AG04449 (cell line): ENCODE results near the gene PTPN3.

Experiments used
- CTCF ChIA-PET: fragments of 350-600 bp; formaldehyde crosslinking; extraction: SDS; loops from one replicate; lab custom pipeline; 2021; ENCODE audit warnings: antibody characterized with exemption; lab: Yijun Ruan, JAX
- POLR2A ChIA-PET: fragments of 400-600, 350-600 bp; formaldehyde crosslinking; extraction: SDS; loops from one replicate; lab custom pipeline; 2020; ENCODE audit warnings: antibody characterized with exemption, inconsistent platforms; lab: Yijun Ruan, JAX
- DNase-seq: peaks from one replicate; pipeline ENCODE4 v3.0.0-alpha.2; 2010; ENCODE audit warnings: low read depth, low spot score
- H3K4me3 ChIP-seq: 2 replicates; pipeline ENCODE4 v1.5.1; 2011; ENCODE audit warnings: low read depth, mild to moderate bottlenecking, control low read depth, low read length
- TF ChIP-seq, protein P1 (sequence below): IDR thresholded peaks from one replicate; pipeline ENCODE4 v1.5.1; 2011; ENCODE audit warnings: mild to moderate bottlenecking, moderate library complexity, low read length, control low read depth, inconsistent platforms; ENCODE audit not compliant: insufficient read depth; ENCODE audit errors: missing control alignments

The PTPN3 gene

DNA sequence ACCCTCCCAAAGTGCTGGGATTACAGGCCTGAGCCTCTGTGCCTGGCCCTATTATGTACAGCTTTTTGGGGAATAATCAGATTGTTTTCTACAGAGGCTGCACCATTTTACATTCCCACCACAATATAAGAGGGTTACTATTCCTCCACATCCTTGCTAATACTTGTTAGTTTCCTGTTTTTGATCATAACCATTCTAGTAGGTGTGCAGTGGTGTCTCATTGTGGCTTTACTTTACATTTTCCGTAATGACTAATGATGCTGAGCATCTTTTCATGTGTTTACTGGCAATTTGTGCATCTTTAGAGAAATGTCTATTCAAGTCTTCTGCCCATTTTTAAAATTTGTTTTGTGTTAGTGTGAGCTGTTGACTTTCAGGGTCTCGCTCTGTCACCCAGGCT lies 18.3 kb downstream of the PTPN3 start:
- ChIA-PET CTCF (interaction anchor here (6.4 kb wide), 1 partner anchor 11 kb away, joined by 43 read pairs; no protein-coding TSS in a partner anchor), POLR2A (no interaction called here)
- no peak overlapping the region for H3K4me3 ChIP-seq
- TF ChIP-seq, protein P1, sequence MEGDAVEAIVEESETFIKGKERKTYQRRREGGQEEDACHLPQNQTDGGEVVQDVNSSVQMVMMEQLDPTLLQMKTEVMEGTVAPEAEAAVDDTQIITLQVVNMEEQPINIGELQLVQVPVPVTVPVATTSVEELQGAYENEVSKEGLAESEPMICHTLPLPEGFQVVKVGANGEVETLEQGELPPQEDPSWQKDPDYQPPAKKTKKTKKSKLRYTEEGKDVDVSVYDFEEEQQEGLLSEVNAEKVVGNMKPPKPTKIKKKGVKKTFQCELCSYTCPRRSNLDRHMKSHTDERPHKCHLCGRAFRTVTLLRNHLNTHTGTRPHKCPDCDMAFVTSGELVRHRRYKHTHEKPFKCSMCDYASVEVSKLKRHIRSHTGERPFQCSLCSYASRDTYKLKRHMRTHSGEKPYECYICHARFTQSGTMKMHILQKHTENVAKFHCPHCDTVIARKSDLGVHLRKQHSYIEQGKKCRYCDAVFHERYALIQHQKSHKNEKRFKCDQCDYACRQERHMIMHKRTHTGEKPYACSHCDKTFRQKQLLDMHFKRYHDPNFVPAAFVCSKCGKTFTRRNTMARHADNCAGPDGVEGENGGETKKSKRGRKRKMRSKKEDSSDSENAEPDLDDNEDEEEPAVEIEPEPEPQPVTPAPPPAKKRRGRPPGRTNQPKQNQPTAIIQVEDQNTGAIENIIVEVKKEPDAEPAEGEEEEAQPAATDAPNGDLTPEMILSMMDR: no peak
- no peak for DNase-seq

DNA sequence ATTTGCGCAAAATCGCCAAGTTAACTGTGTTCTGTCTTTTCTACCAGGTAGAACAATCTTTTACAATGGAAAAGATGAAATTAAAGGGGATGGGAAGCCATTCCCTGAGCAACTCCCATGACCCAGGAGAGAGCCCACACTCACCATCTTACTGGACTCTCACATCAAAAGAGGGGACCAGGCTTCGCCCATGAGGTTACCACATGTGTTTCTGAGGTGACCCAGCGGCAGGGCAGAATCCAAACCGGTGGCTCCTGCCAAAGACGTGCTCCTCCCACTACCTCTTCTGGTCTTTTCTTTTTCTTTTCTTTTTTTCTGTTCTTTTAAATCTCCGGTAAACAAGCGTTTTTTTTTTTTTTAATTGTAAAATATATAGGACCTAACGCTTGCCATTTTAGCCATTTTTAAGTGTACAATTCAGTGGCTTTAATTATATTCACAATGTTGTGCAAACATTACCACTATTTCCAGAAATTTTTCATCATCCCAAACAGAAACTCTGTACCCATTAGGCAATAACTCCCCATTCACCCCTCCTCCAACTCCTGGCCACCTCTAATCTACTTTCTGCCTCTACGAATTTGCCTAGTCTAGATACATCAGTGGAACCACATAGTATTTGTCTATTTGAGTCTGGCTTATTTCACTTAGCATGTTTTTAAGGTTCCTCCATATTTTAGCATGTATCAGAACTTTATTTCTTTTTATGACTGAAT lies 19.3 kb downstream of the PTPN3 start:
- no peak for DNase-seq
- CTCF ChIA-PET: interaction anchor here (6.4 kb wide), 1 partner anchor 10 kb away, joined by 43 read pairs; no protein-coding TSS in a partner anchor
- no peak overlapping the region for H3K4me3 ChIP-seq
- POLR2A ChIA-PET: no interaction called here
- TF ChIP-seq, protein P1: no peak

DNA sequence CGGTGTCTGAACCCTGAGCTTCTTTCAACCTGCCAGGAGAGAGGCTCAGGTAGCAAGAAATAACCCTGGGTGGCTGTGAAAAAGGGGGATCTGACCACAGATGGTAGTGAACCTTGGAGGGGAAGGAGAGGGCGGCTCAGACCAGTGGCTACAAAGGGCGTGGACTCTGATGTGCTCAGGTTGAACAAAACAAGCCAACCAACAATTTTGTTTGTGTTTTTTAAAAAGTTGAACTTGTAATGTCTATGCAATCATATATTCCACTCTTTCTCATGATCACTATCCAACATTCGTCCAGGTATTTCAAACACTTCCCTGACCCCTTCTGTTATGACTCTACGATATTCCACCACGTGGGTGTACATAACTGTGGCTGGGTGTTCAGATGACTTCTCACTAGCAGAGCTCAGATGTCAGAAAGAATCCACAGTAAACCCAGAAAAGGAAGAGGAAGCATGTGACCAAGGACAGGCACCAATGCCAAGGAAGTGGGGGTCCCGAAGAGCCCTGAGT lies 20.0 kb downstream of the PTPN3 start:
- CTCF ChIA-PET: interaction anchor here (1.0 to 1.3 kb wide), 2 partner anchors 8 to 10 kb away, joined by 3 read pairs; no protein-coding TSS in a partner anchor
- POLR2A ChIA-PET: no interaction called here
- no peak overlapping the region for H3K4me3 ChIP-seq
- DNase-seq: no peak
- TF ChIP-seq, protein P1: no peak

DNA sequence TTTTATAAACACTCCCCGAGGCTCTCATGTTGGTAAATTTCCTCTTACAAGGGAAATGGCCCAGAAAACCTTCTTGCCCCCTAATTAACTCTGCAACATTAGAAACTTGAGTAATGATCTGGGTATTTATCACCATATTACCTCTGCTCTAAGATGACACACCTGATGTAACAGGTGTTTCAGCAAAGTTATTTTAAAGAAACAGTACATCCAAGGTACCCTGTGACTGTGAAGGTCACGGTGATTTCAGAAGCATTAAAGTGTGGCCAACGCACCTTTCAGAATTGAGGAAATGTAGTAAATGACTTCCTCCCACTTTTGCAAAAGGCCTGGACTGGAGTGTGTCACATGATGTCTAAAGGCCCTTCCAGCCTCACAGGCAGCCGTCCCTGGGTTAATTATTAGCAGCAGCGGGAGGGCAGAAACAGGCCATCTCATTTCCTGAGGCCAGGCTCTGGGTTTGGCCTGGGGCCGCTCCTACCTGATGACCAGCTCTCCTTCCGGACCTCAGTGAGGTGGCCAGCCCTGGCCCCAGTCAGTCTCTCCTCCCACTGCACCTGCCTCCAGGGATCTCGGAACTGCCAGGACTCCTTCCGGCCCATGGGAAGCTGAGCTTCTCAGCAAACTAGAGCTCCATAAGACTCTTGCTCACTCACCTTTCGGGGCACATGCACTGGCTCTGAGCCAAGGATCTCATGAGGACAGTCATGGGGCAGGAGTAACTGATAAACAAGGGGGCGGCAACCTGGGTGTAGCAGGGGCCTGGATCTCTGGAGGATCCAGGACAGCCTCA lies 20.7 kb downstream of the PTPN3 start:
- no peak overlapping the region for H3K4me3 ChIP-seq
- DNase-seq: no peak
- TF ChIP-seq, protein P1: no peak
- CTCF ChIA-PET: interaction anchor here (1.0 to 1.6 kb wide), 3 partner anchors 8 to 37 kb away, joined by 3 to 4 read pairs (median 3); no protein-coding TSS in a partner anchor
- POLR2A ChIA-PET: no interaction called here

DNA sequence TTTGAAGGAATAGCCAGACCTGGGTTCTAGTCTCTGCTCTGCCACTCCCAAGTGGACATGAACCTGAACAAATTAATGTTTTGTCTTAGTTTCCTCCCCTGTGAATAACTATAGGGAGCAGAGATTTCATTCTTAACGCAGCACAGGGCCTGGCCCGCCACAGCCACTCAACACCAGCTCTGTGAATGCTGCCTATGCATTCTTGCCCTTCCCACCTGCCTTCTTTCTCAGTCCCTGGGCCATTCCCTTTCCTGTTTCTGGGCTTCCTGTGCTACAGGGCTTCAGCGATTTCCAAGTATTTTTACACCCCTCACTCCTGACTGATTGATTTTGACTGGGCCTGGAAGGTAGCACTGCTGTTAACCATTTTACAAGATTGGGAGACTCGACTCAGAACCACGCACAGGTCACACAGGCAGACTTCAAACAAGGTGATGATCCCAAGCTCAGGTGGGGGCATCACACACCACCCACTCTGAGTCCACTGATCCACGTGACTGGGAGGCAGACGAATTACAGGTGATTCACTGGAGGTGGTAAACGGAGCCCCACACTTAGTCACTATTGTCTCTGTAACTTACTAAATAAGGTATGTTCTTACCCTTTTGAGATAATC lies 21.4 kb downstream of the PTPN3 start:
- ChIA-PET CTCF (interaction anchor here (1.0 to 1.6 kb wide), 4 partner anchors 7 to 43 kb away, joined by 3 to 5 read pairs (median 4); no protein-coding TSS in a partner anchor), POLR2A (no interaction called here)
- DNase-seq: no peak
- no peak overlapping the region for H3K4me3 ChIP-seq
- TF ChIP-seq, protein P1: no peak
